GM23338 (cell line): Measurements from ENCODE around the gene NRP1. TPM values are rescaled to one million over a fixed set of nuclear protein-coding genes. Genes with fewer than 3 reads are reported as not detected.

ENCODE experiments used
- ATAC-seq: fragments of 200-7000 bp; cut with Tn5 transposase; 3 replicates; pipeline ENCODE4 v1.9.1; 2020
- DNase-seq: peaks from one replicate; pipeline ENCODE4 v3.0.0-alpha.2; 2015; ENCODE audit warnings: low spot score
- H2AFZ ChIP-seq: fragments of 200-600 bp; sonication (generic); 2 replicates; pipeline ENCODE4 v1.8.0; 2016; ENCODE audit warnings: antibody characterized with exemption, mild to moderate bottlenecking, moderate library complexity
- H3F3A ChIP-seq: fragments of 200-600 bp; sonication (generic); replicated peaks from 2 replicates; pipeline ENCODE4 v1.8.0; 2017; ENCODE audit warnings: antibody characterized with exemption, mixed run types, low read depth
- H3K27ac ChIP-seq: fragments of 200-600 bp; sonication (generic); 2 replicates; pipeline ENCODE4 v1.6.1; 2016; ENCODE audit warnings: low read depth
- H3K27me3 ChIP-seq: fragments of 200-600 bp; sonication (generic); 2 replicates; pipeline ENCODE4 v1.8.0; 2016; ENCODE audit warnings: mild to moderate bottlenecking, mixed run types, moderate library complexity; ENCODE audit not compliant: insufficient read depth
- H3K36me3 ChIP-seq: fragments of 200-600 bp; sonication (generic); 2 replicates; pipeline ENCODE4 v1.8.0; 2016; ENCODE audit warnings: mild to moderate bottlenecking; ENCODE audit not compliant: insufficient read depth
- H3K4me1 ChIP-seq: fragments of 200-600 bp; sonication (generic); 2 replicates; pipeline ENCODE4 v1.8.0; 2016; ENCODE audit warnings: mild to moderate bottlenecking, moderate library complexity; ENCODE audit not compliant: insufficient read depth
- H3K4me2 ChIP-seq: fragments of 200-600 bp; sonication (generic); 2 replicates; pipeline ENCODE4 v1.7.1; 2017; ENCODE audit warnings: mixed run types
- H3K4me3 ChIP-seq: fragments of 200-600 bp; sonication (generic); 2 replicates; pipeline ENCODE4 v1.6.1; 2016; ENCODE audit warnings: mixed run types
- H3K79me2 ChIP-seq: fragments of 200-600 bp; sonication (generic); replicated peaks from 2 replicates; pipeline ENCODE4 v1.8.0; 2017; ENCODE audit warnings: mild to moderate bottlenecking; ENCODE audit not compliant: insufficient read depth
- H3K9me2 ChIP-seq: fragments of 200-600 bp; sonication (generic); 2 replicates; pipeline ENCODE4 v1.8.0; 2017; ENCODE audit not compliant: insufficient read depth
- H4K20me1 ChIP-seq: fragments of 200-600 bp; sonication (generic); replicated peaks from 2 replicates; pipeline ENCODE4 v1.8.0; 2017; ENCODE audit warnings: mild to moderate bottlenecking; ENCODE audit not compliant: insufficient read depth
- H3K27ac Mint-ChIP-seq: 2 replicates; pipeline ENCODE4 v1.8.0; 2020; ENCODE audit warnings: inconsistent platforms, mild to moderate bottlenecking, moderate library complexity, mixed read lengths
- H3K27me3 Mint-ChIP-seq: 3 replicates; pipeline ENCODE4 v1.8.0; 2022; ENCODE audit warnings: low read depth, mild to moderate bottlenecking, moderate library complexity, mixed read lengths, inconsistent platforms; ENCODE audit not compliant: insufficient read depth, poor library complexity
- H3K36me3 Mint-ChIP-seq: 3 replicates; pipeline ENCODE4 v1.8.0; 2021; ENCODE audit warnings: low read depth, mild to moderate bottlenecking, inconsistent platforms, moderate library complexity, mixed read lengths
- H3K4me1 Mint-ChIP-seq: 3 replicates; pipeline ENCODE4 v1.8.0; 2020; ENCODE audit warnings: mild to moderate bottlenecking, inconsistent platforms, mixed read lengths
- H3K4me3 Mint-ChIP-seq: 3 replicates; pipeline ENCODE4 v1.8.0; 2021; ENCODE audit warnings: moderate library complexity, mild to moderate bottlenecking, inconsistent platforms, mixed read lengths
- H3K9me3 Mint-ChIP-seq: 3 replicates; pipeline ENCODE4 v1.8.0; 2020; ENCODE audit warnings: moderate library complexity, mild to moderate bottlenecking, inconsistent platforms, mixed read lengths
- CREB1 ChIP-seq: fragments of 250-450 bp; sonication (Bioruptor Pico); IDR thresholded peaks from 2 replicates; pipeline ENCODE4 v1.5.0; 2020; ENCODE audit warnings: low read depth, mild to moderate bottlenecking, moderate library complexity
- EZH2 ChIP-seq: fragments of 200-600 bp; sonication (generic); IDR thresholded peaks from one replicate; pipeline ENCODE4 v1.8.0; 2017; ENCODE audit warnings: antibody characterized with exemption, mild to moderate bottlenecking, low read depth; ENCODE audit not compliant: unreplicated experiment
- EZH2phosphoT487 ChIP-seq: fragments of 200-600 bp; sonication (generic); IDR thresholded peaks from one replicate; pipeline ENCODE4 v1.8.1; 2018; ENCODE audit warnings: antibody characterized with exemption; ENCODE audit not compliant: unreplicated experiment
- JUNB ChIP-seq: IDR thresholded peaks from one replicate; pipeline ENCODE4 v1.6.1; 2016; ENCODE audit warnings: antibody characterized with exemption; ENCODE audit not compliant: unreplicated experiment
- NANOG ChIP-seq: IDR thresholded peaks from 2 replicates; pipeline ENCODE4 v1.6.1; 2016; ENCODE audit warnings: antibody characterized with exemption, borderline replicate concordance
- POLR2AphosphoS5 ChIP-seq: IDR thresholded peaks from 2 replicates; pipeline ENCODE4 v1.6.1; 2016; ENCODE audit warnings: antibody characterized with exemption, low read depth
- STAT1 ChIP-seq: IDR thresholded peaks from one replicate; pipeline ENCODE4 v1.6.1; 2016; ENCODE audit warnings: antibody characterized with exemption; ENCODE audit not compliant: unreplicated experiment
- ZNF331 ChIP-seq: fragments of 250-450 bp; sonication (Bioruptor Pico); IDR thresholded peaks from 2 replicates; pipeline ENCODE4 v1.5.0; 2020; ENCODE audit warnings: low read depth, mild to moderate bottlenecking, moderate library complexity
- polyA plus RNA-seq: library from polyadenylated mRNA; unstranded; fragments of >200 nt; fragmentation: Nextera tagmentation; extraction: Ambion mirVana; gene quantifications from 2 replicates; pipeline ENCODE4 v1.2.1, GENCODE V29; 2016
- total RNA-seq: library from RNA; depleted of rRNA; stranded (reverse); fragments of >200 nt; shearing (Covaris generic); gene quantifications from 2 replicates; pipeline ENCODE4 v1.2.3, GENCODE V29; 2014
- TF ChIP-seq, protein P1 (sequence below): fragments of 250-450 bp; sonication (Bioruptor Pico); IDR thresholded peaks from 2 replicates; pipeline ENCODE4 v1.5.0; 2020; ENCODE audit warnings: mild to moderate bottlenecking, moderate library complexity
- TF ChIP-seq, protein P2 (sequence below): IDR thresholded peaks from 2 replicates; pipeline ENCODE4 v1.6.1; 2016; ENCODE audit warnings: antibody characterized with exemption
- TF ChIP-seq, protein P3 (sequence below), 2 experiments: fragments of 200-600 bp in 1 of 2; sonication (generic) in 1 of 2; conservative IDR thresholded peaks; 2 replicates each; pipeline versions ENCODE4 v1.5.1 to v1.6.1; 2016 to 2017; ENCODE audit warnings: antibody characterized with exemption in 2 of 2, low read depth in 2 of 2, mild to moderate bottlenecking in 2 of 2, moderate library complexity in 1 of 2

Gene NRP1
- total and polyA plus RNA-seq, 2 experiments from 2014 or later: 2.9 to 3.5 TPM

DNA sequence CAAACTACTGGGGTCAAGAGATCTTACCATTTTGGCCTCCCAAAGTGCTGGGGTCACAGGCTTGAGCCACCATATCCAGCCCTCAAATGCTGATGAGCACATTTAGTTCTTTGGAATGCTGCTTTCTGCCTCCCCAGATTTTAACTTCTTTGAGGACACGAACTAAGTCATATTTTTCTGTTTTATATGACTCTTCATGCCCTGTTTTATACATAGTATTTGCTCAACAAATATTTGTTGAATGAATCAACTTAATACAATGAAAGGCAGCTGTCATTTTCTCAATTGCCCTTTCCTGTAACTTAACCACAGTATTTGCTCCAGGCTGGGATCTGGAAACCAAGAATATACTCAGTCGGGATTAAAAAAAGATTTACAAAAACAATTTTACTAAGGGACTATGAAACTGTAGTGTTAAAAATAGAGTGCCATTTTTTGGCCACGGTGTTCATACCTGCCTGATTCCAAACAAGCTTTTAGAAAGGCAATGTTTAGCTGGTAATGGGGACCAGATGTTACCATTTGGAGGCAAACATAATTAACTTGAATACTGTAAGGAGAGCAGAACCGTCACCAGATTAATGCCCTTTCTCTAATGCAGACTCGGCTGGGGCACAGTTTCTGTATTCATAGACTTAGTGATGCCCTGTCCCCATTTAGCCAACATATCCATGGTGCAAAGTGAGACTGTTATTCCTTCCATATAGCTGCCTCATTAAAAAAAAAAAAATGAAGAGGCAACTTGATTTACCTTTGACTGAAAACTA, 117.6 kb downstream of the NRP1 start:
- Mint-ChIP-seq H3K27ac (no peak overlapping the region), H3K4me1 (no peaks in the 10 kb centered on the region), H3K36me3 (no peaks in the 10 kb centered on the region; the same call in 2 of the 3 replicates), H3K4me3 (no peak overlapping the region), H3K9me3 (no peaks in the 10 kb centered on the region), H3K27me3 (peaks cover 1% of the 10 kb centered on the region)
- no peaks in the 10 kb centered on the region for H3K36me3 ChIP-seq
- no peaks in the 10 kb centered on the region; the same call in 1 of the 2 replicates for H3K4me1 ChIP-seq
- H3K4me3 ChIP-seq: no peak overlapping the region
- peaks cover 4% of the 10 kb centered on the region; the same call in 1 of the 2 replicates for H3K9me2 ChIP-seq
- TF ChIP-seq STAT1 (no peak), EZH2 (no peak), EZH2phosphoT487 (no peak)
- no peak overlapping the region for H2AFZ ChIP-seq
- no peak for ATAC-seq
- H3K4me2 ChIP-seq: no peak overlapping the region
- no peak overlapping the region for H3K27ac ChIP-seq
- no peaks in the 10 kb centered on the region for H4K20me1 ChIP-seq
- H3K79me2 ChIP-seq: no peaks in the 10 kb centered on the region
- H3K27me3 ChIP-seq: no peaks in the 10 kb centered on the region
- DNase-seq: no peak
- H3F3A ChIP-seq: no peaks in the 10 kb centered on the region

- Histone ChIP-seq H4K20me1 (no peaks in the 10 kb centered on the region), H3K4me2 (no peak overlapping the region), H3K4me3 (no peak overlapping the region), H3K27me3 (no peaks in the 10 kb centered on the region), H3F3A (no peaks in the 10 kb centered on the region), H3K9me2 (peaks cover 4% of the 10 kb centered on the region; the same call in 1 of the 2 replicates), H3K79me2 (no peaks in the 10 kb centered on the region), H2AFZ (no peak overlapping the region), H3K36me3 (no peaks in the 10 kb centered on the region), H3K27ac (no peak overlapping the region), H3K4me1 (no peaks in the 10 kb centered on the region; the same call in 1 of the 2 replicates)
- Mint-ChIP-seq H3K4me1 (peaks cover 5% of the 10 kb centered on the region; the same call in 2 of the 3 replicates), H3K27ac (no peak overlapping the region), H3K36me3 (no peaks in the 10 kb centered on the region; the same call in 2 of the 3 replicates), H3K27me3 (peaks cover 1% of the 10 kb centered on the region), H3K9me3 (no peaks in the 10 kb centered on the region), H3K4me3 (no peak overlapping the region)
- DNase-seq (no peak), ATAC-seq (no peak)
- TF ChIP-seq CREB1 (CRISPR knock-in tag): no peak
- no peak for TF ChIP-seq STAT1
- TF ChIP-seq, protein P1, sequence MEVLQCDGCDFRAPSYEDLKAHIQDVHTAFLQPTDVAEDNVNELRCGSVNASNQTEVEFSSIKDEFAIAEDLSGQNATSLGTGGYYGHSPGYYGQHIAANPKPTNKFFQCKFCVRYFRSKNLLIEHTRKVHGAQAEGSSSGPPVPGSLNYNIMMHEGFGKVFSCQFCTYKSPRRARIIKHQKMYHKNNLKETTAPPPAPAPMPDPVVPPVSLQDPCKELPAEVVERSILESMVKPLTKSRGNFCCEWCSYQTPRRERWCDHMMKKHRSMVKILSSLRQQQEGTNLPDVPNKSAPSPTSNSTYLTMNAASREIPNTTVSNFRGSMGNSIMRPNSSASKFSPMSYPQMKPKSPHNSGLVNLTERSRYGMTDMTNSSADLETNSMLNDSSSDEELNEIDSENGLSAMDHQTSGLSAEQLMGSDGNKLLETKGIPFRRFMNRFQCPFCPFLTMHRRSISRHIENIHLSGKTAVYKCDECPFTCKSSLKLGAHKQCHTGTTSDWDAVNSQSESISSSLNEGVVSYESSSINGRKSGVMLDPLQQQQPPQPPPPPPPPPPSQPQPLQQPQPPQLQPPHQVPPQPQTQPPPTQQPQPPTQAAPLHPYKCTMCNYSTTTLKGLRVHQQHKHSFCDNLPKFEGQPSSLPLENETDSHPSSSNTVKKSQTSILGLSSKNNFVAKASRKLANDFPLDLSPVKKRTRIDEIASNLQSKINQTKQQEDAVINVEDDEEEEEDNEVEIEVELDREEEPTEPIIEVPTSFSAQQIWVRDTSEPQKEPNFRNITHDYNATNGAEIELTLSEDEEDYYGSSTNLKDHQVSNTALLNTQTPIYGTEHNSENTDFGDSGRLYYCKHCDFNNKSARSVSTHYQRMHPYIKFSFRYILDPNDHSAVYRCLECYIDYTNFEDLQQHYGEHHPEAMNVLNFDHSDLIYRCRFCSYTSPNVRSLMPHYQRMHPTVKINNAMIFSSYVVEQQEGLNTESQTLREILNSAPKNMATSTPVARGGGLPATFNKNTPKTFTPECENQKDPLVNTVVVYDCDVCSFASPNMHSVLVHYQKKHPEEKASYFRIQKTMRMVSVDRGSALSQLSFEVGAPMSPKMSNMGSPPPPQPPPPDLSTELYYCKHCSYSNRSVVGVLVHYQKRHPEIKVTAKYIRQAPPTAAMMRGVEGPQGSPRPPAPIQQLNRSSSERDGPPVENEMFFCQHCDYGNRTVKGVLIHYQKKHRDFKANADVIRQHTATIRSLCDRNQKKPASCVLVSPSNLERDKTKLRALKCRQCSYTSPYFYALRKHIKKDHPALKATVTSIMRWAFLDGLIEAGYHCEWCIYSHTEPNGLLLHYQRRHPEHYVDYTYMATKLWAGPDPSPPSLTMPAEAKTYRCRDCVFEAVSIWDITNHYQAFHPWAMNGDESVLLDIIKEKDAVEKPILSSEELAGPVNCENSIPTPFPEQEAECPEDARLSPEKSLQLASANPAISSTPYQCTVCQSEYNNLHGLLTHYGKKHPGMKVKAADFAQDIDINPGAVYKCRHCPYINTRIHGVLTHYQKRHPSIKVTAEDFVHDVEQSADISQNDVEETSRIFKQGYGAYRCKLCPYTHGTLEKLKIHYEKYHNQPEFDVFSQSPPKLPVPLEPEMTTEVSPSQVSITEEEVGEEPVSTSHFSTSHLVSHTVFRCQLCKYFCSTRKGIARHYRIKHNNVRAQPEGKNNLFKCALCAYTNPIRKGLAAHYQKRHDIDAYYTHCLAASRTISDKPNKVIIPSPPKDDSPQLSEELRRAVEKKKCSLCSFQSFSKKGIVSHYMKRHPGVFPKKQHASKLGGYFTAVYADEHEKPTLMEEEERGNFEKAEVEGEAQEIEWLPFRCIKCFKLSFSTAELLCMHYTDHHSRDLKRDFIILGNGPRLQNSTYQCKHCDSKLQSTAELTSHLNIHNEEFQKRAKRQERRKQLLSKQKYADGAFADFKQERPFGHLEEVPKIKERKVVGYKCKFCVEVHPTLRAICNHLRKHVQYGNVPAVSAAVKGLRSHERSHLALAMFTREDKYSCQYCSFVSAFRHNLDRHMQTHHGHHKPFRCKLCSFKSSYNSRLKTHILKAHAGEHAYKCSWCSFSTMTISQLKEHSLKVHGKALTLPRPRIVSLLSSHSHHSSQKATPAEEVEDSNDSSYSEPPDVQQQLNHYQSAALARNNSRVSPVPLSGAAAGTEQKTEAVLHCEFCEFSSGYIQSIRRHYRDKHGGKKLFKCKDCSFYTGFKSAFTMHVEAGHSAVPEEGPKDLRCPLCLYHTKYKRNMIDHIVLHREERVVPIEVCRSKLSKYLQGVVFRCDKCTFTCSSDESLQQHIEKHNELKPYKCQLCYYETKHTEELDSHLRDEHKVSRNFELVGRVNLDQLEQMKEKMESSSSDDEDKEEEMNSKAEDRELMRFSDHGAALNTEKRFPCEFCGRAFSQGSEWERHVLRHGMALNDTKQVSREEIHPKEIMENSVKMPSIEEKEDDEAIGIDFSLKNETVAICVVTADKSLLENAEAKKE: no peak
- TF ChIP-seq, protein P2, sequence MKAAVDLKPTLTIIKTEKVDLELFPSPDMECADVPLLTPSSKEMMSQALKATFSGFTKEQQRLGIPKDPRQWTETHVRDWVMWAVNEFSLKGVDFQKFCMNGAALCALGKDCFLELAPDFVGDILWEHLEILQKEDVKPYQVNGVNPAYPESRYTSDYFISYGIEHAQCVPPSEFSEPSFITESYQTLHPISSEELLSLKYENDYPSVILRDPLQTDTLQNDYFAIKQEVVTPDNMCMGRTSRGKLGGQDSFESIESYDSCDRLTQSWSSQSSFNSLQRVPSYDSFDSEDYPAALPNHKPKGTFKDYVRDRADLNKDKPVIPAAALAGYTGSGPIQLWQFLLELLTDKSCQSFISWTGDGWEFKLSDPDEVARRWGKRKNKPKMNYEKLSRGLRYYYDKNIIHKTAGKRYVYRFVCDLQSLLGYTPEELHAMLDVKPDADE: no peak
- TF ChIP-seq NANOG: no peak
- no peak for TF ChIP-seq EZH2phosphoT487
- TF ChIP-seq POLR2AphosphoS5: no peak
- TF ChIP-seq, protein P3, sequence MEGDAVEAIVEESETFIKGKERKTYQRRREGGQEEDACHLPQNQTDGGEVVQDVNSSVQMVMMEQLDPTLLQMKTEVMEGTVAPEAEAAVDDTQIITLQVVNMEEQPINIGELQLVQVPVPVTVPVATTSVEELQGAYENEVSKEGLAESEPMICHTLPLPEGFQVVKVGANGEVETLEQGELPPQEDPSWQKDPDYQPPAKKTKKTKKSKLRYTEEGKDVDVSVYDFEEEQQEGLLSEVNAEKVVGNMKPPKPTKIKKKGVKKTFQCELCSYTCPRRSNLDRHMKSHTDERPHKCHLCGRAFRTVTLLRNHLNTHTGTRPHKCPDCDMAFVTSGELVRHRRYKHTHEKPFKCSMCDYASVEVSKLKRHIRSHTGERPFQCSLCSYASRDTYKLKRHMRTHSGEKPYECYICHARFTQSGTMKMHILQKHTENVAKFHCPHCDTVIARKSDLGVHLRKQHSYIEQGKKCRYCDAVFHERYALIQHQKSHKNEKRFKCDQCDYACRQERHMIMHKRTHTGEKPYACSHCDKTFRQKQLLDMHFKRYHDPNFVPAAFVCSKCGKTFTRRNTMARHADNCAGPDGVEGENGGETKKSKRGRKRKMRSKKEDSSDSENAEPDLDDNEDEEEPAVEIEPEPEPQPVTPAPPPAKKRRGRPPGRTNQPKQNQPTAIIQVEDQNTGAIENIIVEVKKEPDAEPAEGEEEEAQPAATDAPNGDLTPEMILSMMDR (conservative IDR thresholded peaks at IDR 0.05; ENCODE audit: low read depth in 2 of 2): no peak
- no peak for TF ChIP-seq ZNF331 (CRISPR knock-in tag)
- TF ChIP-seq EZH2: no peak
- no peak for TF ChIP-seq JUNB
Observed at GRCh38 chr10:33215635-33216034, 118.8 kb downstream of the NRP1 start.
